T-helper 22 cell (primary cell): ENCODE data around the gene ACER3.
A peak's percentile ranks its signal among the peaks of the same experiment; 100 is the strongest.
"Not testable (repeated sequence)": the region's sequence is repeated elsewhere in the genome, so short reads cannot be mapped to it uniquely, and the experiment has no call there.

Experiments used
- DNase-seq: peaks from one replicate; pipeline ENCODE4 v3.0.0-alpha.2; 2020; ENCODE audit warnings: low read depth

ACER3 gene

DNA sequence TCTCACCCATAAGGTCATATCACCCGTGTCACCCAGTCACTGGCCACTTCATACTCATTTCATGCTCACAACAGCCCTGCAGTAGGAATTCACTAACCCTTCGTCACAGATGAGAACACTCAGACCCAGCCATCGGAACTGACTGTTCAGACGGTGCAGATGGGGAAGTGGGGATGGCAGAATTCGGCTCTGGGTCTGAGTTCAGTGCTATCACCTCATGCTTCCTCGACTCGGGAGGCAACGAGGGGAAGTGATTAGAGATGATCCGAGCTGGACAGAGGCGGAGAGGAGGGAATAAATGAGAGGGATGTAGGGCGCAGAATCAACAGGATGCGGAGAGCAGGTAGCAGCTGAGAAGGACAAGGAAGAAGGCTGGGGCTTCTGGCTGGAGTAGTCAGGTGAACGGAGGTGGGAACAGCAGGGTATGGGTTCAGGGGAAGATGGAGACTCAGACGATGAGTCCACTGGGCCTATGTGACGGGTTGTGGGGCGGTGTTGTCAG, 178.2 kb downstream of the ACER3 start:
- DNase-seq = no peak

DNA sequence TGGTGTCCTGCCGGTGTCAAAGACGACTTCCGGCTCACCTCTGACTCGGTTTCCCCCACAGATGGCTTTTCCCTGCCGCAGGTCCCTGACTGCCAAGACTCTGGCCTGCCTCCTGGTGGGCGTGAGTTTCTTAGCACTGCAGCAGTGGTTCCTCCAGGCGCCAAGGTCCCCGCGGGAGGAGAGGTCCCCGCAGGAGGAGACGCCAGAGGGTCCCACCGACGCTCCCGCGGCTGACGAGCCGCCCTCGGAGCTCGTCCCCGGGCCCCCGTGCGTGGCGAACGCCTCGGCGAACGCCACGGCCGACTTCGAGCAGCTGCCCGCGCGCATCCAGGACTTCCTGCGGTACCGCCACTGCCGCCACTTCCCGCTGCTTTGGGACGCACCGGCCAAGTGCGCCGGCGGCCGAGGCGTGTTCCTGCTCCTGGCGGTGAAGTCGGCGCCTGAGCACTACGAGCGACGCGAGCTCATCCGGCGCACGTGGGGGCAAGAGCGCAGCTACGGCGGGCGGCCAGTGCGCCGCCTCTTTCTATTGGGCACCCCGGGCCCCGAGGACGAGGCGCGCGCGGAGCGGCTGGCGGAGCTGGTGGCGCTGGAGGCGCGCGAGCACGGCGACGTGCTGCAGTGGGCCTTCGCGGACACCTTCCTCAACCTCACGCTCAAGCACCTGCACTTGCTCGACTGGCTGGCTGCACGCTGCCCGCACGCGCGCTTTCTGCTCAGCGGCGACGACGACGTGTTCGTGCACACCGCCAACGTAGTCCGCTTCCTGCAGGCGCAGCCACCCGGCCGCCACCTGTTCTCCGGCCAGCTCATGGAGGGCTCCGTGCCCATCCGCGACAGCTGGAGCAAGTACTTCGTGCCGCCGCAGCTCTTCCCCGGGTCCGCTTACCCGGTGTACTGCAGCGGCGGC, 179.0 kb downstream of the ACER3 start:
- no peak for DNase-seq

DNA sequence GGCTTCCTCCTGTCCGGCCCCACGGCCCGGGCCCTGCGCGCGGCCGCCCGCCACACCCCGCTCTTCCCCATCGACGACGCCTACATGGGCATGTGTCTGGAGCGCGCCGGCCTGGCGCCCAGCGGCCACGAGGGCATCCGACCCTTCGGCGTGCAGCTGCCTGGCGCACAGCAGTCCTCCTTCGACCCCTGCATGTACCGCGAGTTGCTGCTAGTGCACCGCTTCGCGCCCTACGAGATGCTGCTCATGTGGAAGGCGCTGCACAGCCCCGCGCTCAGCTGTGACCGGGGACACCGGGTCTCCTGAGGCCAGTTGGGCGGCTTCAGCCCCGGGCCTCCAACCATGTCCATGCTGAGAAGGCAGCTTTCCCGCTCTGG, 179.7 kb downstream of the ACER3 start:
- no peak for DNase-seq

DNA sequence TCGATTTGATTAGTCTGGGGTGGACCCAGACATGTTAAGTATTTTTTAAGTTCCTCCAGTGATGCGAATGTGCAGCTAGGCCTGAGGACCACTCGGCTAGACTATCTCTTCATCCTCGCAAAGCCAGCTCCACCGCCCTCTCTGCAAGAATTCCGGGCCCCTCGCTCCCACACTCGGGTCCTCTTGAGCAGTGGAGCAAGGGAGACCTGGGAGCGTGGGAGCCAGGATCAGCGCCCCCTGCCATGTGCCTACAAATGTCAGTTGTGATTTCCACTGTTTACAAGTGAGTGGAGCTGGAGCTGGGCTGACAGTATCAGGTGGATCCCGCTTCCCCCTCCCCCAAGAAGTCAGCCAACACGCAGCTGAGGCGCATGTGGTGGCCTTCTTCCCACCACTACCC, 180.2 kb downstream of the ACER3 start:
- no peak for DNase-seq

DNA sequence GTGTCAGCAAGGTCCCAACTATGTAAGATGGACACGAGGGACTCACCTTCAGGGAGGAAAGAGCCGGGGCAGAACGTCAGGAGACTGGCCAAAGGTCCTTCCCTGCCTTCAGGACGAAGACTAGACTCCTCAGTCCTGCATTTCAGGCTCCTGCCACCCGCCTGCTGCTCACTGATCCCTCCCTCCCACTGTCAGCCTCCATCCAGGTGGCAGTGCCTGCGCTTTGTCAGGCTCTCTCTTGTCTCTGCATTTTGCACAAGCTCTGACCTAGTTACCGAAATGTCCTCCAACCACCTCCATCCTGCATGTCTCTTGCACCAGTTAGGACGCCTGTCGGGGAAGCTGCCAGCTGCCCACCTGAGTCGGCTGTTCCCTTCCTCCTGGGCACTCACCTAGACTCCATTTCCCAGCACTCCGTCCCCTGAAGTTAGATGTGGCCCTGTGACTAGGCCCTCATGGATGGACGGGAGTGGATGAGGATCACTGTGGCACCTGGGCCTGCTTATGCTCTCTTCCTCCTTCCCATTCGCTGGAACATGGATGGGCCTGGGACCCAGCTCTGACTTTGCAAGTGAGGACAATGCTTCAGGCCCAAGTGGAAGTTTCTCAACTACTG, 181.5 kb downstream of the ACER3 start:
- DNase-seq = no peak

DNA sequence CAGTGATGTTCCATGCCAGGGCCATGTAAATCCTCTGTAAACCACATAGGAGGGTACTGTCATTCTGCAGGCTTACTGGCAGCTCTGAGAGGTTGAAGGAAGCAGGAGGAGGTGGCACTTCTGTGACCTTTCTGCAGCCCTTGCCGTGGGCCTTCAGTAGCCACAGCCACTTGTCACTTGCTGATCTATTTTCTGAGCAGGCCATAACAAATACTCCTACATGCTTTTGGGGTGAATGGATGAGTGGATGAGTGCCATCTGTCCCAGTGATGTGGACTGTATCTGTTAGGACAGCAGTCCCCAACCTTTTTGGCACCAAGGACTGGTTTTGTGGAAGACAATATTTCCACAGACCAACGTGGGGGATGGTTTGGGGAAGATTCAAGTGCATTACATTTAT, 183.6 kb downstream of the ACER3 start:
- DNase-seq = no peak

DNA sequence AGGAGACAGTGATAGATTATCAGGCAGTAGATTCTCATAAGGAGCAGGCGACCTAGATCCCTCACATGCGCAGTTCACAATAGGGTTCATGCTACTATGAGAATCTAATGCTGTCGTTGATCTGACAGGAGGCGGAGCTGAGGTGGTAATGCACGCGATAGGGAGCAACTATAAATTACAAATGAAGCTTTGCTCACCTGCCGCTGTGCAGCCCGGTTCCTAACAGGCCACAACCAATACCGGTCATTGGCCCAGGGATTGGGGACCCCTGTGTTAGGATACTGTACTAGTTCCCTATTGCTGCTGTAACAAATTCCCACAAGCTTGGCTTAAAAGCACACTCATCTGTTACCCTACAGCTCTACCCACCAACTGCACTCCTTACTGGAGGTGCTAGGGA, 184.2 kb downstream of the ACER3 start:
- no peak for DNase-seq

DNA sequence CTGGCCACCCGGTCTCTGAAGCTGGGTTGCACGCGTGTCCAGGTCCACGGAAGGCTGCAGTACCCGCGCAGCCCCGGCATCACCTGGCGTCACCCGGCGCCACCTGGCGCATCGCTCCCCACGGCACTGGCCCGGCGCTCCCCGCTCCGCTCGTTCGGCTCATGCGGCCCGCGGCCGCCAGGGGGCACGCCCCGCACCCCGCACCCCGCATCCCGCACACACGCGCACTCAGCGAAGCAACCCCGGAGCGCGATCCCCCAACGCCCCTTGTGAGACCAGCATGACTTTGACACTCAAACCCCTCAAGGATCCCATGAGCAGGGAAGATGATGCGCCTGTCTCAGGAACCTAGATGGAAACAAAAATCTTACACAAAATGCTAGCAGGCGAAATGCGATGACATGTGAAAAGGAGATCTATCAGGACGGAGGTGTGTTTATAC, 185.4 kb downstream of the ACER3 start:
- DNase-seq = peak; percentile 14

DNA sequence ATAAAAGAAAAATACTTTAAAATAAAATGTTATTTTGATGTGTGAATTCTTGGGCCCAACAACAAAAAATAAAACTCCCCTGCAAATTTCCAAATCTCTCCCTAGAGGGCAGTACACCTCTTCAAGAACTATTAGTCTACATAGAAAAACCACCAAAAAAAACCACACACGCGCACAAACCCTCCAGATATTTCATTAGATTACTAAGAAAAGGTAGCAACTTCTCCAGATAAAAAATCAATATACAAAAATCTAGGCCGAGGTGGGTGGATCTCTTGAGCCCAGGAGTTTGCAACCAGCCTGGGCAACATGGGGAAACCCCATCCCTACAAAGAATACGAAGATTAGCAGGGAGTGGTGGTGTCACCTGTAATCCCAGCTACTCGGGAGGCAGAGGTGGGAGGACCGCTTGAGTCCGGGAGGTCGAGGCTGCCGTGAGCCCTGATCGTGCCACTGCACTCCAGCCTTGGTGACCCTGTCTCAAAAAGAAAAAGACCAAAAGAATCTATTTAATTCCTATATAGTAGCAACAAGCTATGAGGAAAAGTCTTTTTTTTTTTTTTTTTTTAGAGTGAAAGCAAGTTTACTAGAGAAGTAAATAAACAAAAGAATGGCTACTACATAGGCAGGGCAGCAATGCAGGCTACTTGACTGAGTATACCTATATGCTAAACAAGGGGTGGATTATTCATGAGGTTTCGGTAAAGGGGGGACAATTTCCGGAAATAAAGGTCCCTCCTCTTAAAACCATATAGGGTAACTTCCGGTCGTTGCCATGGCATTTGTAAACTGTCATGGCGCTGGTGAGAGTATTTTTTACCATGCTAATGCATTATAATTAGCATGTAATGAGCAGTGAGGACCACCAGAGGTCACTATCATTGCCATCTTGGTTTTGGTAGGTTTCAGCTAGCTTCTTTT, 186.5 kb downstream of the ACER3 start:
- DNase-seq = peak; percentile 73

DNA sequence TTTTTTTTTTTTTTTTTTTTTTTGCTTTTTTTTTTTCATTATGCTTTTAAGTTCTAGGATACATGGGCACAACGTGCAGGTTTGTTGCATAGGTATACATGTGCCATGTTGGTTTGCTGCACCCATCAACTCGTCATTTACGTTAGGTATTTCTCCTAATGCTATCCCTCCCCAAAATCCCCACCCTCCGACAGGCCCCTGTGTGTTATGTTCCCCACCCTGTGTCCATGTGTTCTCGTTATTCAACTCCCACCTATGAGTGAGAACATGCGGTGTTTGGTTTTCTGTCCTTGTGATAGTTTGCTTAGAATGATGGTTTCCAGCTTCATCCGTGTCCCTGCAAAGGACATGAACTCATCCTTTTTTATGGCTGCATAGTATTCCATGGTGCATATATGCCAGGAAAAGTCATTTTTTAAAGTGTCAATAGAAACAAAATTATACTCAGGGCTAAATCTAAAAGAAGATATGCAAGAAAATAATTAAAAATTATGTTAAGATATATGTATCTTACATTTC, 187.3 kb downstream of the ACER3 start:
- DNase-seq = not testable (repeated sequence)

DNA sequence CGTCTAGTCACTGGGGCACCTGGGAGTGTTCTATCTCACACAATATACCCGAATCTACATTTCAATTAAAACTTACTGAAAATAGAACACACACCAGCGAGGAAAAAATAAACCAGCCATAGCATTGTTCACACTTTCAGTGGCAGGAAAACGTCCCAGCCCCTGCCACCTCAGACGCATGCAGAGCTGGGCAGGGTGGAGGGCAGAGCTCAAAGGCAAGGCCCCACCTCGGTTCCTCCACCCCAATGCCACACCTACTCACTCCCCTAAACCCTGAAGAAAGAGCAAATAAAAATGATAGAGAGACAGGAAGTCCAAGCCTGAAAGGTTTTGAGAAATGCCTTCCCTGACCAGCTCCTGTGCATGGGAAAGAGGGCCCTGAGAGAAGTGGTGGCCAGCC, 188.3 kb downstream of the ACER3 start:
- no peak for DNase-seq

DNA sequence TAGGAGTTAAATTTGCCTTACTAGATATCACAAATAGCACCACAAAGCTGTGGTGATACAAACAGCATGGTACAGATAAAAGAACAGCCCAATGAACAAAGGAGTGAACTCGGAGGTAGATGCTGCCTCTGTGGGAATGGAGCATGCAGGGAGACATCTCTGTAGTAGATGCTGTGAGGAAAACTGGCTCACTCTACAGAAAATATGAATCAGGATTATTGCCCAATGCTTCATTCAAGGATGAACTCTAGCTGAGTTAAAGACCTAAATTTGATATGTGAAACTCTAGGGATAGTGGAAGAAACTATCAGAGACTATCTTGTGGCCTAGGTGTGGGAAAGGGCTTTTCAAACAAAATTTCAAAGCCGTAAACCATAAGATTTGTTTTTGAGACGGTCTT, 190.8 kb downstream of the ACER3 start:
- no peak for DNase-seq

DNA sequence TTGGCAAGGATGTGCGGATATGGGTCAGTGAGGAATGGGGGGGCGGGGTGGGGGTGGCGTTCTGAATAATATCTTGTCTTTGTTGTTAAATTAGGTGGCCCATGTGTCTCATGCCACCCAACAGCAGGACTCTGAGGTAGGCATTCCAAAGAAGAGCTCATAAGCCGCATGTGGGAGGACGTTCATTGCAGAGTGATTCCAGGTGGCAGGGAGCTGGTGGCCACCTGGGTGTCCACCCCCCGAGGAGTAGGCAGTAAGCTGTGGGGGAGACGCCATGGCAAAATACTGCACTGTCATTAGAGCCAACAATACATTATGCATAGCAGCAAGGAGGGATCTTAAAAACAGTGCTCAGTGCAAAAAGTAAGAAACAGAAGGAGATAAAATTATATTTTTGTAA, 191.8 kb downstream of the ACER3 start:
- DNase-seq = no peak

DNA sequence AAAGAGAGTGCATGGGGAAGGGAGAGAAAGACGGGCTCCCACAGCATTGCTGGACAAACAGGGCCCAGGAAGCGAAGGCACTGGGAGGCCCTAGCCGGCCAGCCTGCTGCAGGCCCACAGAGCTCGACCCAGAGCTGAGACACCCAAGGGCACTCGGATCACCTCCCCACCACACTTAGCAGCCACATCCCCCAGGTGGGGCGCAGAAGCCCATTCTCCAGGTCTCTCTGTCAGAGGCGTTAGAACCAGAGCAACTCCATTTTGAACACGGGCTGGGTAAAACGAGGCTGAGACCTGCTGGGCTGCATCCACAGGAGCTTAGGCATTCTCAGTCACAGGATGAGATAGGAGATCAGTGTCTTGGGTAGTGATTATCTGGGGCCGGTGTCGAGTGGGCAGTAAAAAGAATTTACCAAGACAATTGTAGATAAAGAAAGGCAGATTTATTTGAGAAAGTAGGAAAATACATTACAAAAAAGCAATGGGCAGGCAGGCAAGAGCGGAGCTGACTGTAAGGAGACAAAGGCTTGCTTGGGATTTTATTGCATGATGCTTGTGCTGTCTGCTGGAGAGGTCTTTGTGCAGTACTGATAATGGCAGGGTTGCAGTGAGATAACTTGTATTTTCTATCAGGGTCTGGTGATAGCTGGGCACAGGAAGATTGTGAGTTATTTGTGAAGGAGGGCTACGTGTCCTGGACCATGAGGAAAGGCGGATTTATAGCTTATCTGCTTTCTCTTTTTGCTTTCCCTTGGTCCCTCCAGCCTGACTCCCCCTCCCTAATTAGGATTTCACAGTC, 192.7 kb downstream of the ACER3 start:
- no peak for DNase-seq

DNA sequence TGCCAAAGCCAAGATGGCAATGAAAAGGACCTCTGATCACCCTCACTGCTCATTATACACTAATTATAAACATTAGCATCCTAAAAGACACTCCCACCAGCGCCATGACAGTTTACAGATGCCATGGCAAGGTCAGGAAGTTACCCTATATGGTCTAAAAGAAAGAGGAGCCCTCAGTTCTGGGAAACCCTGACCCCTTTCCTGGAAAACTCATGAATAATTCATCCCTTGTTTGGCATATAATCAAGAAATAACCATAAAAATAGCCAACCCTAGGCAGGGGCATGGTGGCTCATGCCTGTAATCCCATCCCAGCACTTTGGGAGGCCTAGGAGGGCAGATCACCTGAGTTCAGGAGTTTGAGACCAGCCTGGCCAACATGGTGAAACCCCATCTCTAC, 193.4 kb downstream of the ACER3 start:
- no peak for DNase-seq

DNA sequence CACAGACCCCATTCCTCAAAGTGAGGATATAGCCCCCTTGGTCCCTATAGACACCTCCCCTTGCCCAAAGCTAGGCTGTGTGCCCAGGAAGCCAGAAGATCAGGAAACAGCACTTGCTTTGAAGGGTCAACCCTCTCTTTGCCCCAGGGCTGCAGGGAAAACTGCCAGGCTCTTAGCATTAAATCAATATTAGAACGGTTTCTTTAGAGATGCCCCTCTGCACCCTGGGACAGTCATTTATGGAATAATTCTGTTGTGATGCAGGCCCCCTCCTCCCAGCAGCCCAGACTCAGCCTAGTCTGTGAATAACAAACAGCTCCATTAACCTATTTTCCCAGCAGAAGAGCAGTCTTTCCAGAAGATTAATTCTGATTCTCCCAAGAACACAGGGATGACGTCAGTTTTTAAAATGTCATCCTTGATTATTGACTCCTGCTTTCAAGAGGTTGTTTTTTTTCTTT, 194.4 kb downstream of the ACER3 start:
- DNase-seq = no peak

DNA sequence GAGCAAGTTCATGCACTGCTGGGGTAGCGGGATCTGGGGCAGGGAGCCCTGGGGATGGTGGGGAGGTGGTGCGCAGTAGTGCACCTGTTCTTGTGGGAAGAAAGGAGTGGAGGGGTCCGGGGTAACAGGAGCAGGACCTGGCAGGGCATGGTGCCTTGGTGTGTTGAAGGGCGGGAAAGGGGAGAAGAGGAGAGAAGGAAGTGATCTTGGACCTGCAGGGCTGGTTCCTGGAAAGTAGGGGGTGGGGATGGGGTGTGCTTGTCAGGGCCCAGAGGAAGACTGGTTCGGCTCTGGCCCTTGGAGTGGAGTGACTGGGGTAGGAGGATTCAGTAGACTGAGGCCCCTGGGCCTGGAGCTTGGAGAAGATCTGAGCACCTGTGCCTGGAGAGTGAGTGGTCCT, 195.2 kb downstream of the ACER3 start:
- no peak for DNase-seq

DNA sequence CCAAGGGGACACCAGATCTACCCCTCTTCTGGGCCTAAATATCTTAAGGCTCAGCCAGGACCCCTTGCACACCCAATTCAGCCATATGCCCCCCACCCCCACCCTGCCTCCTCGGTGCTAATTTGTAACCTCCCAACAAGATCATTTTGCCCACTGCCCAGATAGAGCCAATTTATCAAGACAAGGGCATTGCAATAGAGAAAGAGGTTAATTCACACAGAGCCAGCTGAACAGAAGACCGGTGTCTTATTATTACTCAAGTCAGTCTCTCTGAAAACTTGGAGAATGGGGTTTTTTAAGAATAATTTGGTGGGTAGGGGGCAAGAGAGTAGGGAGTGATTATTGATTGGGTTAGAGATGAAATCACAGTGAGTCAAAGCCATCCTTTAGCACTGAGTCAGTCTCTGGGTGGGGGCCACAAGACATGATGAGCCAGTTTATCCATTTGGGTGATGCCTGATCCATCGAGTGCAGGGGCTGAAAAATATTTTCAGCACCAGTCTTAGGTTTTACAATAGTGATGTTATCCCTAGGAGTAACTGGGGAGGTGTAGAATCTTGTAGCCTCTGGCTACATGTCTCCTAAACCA, 196.2 kb downstream of the ACER3 start:
- DNase-seq = no peak

DNA sequence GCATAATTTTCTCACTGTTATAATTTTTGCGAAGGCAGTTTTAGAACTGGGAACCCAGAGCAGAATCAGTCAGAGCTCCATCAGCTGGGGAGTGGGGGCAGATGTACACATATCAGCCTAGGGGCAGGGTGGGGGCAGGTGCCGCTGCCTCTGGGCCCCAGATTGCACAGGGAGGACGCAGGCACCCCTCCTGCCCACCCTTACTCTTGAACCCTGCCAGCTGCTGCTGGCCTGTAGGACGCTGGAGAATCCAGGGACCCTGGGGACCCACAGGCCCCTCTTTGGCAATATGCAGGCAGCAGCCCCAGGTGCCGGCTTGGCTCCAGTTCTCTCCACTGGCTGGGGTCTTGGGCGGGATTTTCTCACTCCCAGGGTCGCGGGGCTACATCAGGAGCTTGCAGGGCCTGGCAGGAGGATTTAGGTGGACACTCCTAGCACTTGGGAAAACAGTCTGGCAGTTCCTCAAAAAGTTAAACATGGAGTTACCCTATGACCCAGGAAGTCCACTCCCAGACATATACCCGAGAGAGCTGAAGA, 197.3 kb downstream of the ACER3 start:
- no peak for DNase-seq

DNA sequence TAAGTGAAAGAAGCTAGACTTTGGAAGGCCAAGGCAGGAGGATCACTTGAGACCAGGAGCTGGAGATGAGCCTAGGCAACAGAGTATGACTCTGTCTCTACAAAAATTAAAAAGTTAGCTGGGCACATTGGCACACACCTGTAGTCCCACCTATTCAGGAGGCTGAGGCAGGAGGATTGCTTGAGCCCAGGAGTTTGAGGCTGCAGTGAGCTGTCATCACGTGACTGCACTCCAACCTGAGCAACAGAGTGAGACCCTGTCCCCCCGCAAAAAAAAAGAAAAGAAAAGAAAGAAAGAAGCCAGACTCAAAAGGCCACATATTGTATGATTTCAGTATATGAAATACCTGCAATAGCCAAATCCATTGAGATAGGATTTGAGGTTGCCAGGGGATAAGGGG, 198.2 kb downstream of the ACER3 start:
- DNase-seq = no peak

DNA sequence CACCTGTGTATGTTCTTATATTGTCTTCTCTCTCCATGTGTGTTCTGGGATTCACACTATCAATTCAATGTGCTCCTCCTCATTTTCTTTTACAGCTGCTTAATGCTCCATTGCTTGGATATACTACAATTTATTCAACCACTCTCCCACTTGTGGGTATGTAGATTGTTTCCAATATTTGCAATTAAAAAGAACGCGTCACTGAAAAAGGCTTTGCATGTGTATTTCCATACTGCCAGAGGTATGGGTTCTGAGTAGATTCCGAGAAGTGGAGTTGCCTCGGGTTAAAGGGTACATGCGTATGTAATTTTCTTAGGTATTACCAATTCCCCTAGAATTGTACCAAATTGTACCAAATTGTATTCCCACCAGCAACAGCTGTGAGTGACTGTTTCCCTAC, 199.1 kb downstream of the ACER3 start:
- no peak for DNase-seq
